Suprapubic skin (tissue), 4 donors: ENCODE data around the gene NCBP1.

Experiments
- POLR2A ChIP-seq, 2 donors: fragments of 450-650 bp; IDR thresholded peaks; one replicate each; pipeline ENCODE4 v1.6.1; 2017; ENCODE audit warnings: antibody characterized with exemption in 2 of 2, mild to moderate bottlenecking in 2 of 2, moderate library complexity in 2 of 2
- POLR2AphosphoS5 ChIP-seq, 3 donors: sonication (generic); formaldehyde crosslinking; IDR thresholded peaks; one replicate each; pipeline ENCODE4 v1.6.1; 2017; ENCODE audit warnings: antibody characterized with exemption in 3 of 3
- TF ChIP-seq, protein P1 (sequence below), 2 donors: fragments of 200-600 bp in 1 of 2; fragments of 450-650 bp in 1 of 2; sonication (generic) in 1 of 2; IDR thresholded peaks; one replicate each; pipeline ENCODE4 v1.5.1; 2016 to 2019; ENCODE audit warnings: antibody characterized with exemption in 2 of 2, mild to moderate bottlenecking in 1 of 2, moderate library complexity in 1 of 2

DNA sequence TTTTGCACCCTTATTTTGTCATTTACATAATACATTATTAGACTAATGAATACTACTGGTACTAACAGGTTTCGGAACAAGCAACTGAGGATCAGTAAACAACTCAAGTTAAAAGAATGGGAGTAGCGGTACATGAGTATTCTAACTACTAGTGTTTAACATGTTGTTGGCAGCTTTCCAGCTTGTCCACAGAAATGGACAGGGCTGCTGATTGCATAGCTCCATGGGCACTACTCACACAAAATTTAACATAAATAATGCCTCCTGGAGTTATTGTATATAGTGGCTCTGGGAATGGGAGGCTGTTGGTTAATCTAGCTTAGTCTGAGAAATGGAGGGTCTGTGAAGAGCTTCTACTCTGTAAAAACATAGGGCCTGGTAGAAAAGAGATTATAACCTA is 6.7 kb downstream of the NCBP1 start:
- no peak for TF ChIP-seq POLR2A (IDR thresholded peaks at IDR 0.05)
- TF ChIP-seq, protein P1, sequence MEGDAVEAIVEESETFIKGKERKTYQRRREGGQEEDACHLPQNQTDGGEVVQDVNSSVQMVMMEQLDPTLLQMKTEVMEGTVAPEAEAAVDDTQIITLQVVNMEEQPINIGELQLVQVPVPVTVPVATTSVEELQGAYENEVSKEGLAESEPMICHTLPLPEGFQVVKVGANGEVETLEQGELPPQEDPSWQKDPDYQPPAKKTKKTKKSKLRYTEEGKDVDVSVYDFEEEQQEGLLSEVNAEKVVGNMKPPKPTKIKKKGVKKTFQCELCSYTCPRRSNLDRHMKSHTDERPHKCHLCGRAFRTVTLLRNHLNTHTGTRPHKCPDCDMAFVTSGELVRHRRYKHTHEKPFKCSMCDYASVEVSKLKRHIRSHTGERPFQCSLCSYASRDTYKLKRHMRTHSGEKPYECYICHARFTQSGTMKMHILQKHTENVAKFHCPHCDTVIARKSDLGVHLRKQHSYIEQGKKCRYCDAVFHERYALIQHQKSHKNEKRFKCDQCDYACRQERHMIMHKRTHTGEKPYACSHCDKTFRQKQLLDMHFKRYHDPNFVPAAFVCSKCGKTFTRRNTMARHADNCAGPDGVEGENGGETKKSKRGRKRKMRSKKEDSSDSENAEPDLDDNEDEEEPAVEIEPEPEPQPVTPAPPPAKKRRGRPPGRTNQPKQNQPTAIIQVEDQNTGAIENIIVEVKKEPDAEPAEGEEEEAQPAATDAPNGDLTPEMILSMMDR (IDR thresholded peaks at IDR 0.05), result no peak
- TF ChIP-seq POLR2AphosphoS5 (IDR thresholded peaks at IDR 0.05), result no peak
